Measurements from ENCODE around the gene GGT1. TPM values are rescaled to one million over a fixed set of nuclear protein-coding genes. Genes with fewer than 3 reads are reported as not detected.
"Not testable (repeated sequence)": the region's sequence is repeated elsewhere in the genome, so short reads cannot be mapped to it uniquely, and the experiment has no call there.

The GGT1 gene
- total RNA-seq, 2 experiments from 2014 or later: 32.4 to 34.9 TPM

DNA sequence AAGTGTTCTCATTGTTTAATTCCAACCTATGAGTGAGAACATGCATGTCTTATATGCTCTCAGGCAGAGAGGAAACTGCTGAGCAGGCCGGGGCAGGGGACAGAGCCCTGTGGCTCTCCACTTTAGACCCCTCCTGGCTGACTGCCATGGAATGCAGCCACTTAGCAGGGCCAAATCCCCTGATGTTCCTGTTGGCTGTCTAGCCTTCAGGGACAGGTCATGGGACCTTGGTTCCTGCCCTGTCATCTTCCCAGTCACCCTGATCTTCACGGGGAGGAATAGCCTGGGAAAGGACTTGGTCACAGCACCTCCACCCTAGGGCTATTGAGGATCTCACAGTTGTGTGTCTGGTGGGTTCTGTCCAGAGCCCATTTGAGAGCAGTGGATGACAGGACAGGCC lies 3.3 kb downstream of the GGT1 start:
- H3K9me3 Mint-ChIP-seq (ENCODE audit: low read depth); H3K27me3 Mint-ChIP-seq; POLR2A ChIA-PET; H3K36me3 Mint-ChIP-seq (ENCODE audit: low read depth); H3K4me3 Mint-ChIP-seq; DNase-seq; CTCF ChIA-PET; ATAC-seq; intact Hi-C loops (cut with DNase I, micrococcal nuclease): not testable (repeated sequence)
- Mint-ChIP-seq H3K4me1 (peaks cover 21% of the 10 kb centered on the region), H3K27ac (peak overlapping the region; percentile 63)

DNA sequence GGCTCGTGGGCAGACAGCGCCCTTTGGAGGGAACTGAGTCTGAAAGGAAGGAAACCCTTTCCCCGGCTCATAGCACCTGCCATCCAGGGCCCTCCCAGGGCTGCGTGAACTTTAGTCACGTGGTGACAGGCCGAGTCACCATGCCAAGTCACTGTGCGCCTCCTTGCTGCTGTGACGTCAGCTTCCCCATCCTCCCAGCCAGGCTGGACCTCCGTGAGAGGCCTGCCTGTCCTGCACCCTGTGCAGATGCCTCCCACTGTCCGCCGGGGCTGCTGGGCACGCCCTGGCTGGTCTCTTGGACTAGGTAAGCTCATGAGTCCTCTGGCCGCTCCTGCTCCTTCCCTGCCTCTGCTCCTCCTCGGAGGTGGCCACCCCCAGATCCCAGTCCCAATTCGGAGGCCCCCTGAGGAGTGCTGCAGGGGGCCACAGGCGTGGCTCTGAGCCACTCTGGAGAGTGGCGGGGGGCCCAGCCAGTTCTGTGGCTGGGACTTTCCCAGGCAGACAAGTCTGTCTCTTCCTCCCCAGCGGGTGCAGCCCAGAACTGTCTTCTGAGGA lies 4.5 kb downstream of the GGT1 start:
- H3K9me3 Mint-ChIP-seq (ENCODE audit: low read depth); POLR2A ChIA-PET; CTCF ChIA-PET; H3K36me3 Mint-ChIP-seq (ENCODE audit: low read depth); H3K27me3 Mint-ChIP-seq: not testable (repeated sequence)
- Mint-ChIP-seq H3K4me1 (peaks cover 21% of the 10 kb centered on the region), H3K27ac (peak overlapping the region; percentile 91), H3K4me3 (peak overlapping the region; percentile 84)
- ATAC-seq (peak; percentile 82), DNase-seq (peak; percentile 84)
- intact Hi-C loops (cut with DNase I, micrococcal nuclease): loop anchor here in 1 of 2 experiments (1.0 kb wide), 1 partner anchor 52 kb away; the partner anchor contains the start of genes GUCD1 and SNRPD3

GRCh38 chr22:24608327-24608726 lies 5.3 kb downstream of the GGT1 start:
- H3K4me3 Mint-ChIP-seq: peak overlapping the region; percentile 84
- intact Hi-C loops (cut with DNase I, micrococcal nuclease); H3K36me3 Mint-ChIP-seq (ENCODE audit: low read depth): not testable (repeated sequence)

DNA sequence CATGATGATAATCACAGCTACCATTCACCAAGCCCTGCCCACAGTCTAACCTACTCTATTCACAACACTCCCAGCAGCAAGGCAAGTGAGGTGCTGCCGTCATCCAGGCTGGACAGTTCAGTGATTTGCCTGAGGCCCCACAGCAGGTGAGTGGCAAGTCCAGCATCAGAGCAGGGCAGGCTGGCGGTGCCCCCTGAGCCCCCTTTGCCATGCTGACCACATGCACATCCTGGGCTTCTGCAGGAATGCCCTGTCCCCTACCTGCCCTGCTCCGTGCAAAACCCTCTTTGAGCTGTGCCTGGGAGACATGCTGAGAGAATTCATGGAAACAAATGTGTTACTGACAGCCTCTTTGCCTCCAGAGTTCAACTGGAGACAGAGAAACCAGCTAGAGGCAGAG lies 6.9 kb downstream of the GGT1 start:
- H3K9me3 Mint-ChIP-seq (ENCODE audit: low read depth); H3K36me3 Mint-ChIP-seq (ENCODE audit: low read depth); CTCF ChIA-PET; ATAC-seq; H3K27ac Mint-ChIP-seq; H3K4me1 Mint-ChIP-seq; POLR2A ChIA-PET; DNase-seq; H3K4me3 Mint-ChIP-seq; H3K27me3 Mint-ChIP-seq; intact Hi-C loops (cut with DNase I, micrococcal nuclease): not testable (repeated sequence)

More at GRCh38 chr22:24608327-24608726, 5.3 kb downstream of the GGT1 start:
- H3K27me3 Mint-ChIP-seq; CTCF ChIA-PET; ATAC-seq; H3K9me3 Mint-ChIP-seq (ENCODE audit: low read depth); POLR2A ChIA-PET; DNase-seq: not testable (repeated sequence)
- H3K27ac Mint-ChIP-seq: peak overlapping the region; percentile 91
- peaks cover 17% of the 10 kb centered on the region for H3K4me1 Mint-ChIP-seq

- H3K36me3 Mint-ChIP-seq (ENCODE audit: low read depth); H3K4me3 Mint-ChIP-seq; H3K9me3 Mint-ChIP-seq (ENCODE audit: low read depth); ATAC-seq; CTCF ChIA-PET; H3K27me3 Mint-ChIP-seq; H3K27ac Mint-ChIP-seq; DNase-seq; POLR2A ChIA-PET; H3K4me1 Mint-ChIP-seq; intact Hi-C loops (cut with DNase I, micrococcal nuclease): not testable (repeated sequence)
These were observed 11.8 kb downstream of the GGT1 start for GRCh38 chr22:24614794-24615193.

DNA sequence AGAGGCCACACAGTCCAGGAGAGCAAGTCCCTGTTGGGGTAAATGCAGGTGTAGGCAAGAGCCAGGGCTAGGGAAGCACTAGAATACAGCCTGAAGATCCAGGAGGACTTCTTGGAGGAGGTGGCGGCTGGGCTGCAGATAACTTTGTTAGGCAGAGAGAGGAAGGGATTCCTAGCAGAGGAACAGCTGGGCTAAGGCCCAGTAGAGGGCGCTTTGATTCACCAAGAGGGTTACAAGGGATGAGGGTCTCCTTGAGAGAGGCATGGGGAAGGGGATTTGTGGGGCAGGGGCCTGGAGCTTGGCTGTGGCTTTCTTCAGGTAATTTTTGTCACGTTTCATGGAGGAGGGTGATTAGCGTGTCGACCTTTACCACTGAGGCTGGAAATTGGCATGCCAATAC lies 18.3 kb downstream of the GGT1 start:
- H3K36me3 Mint-ChIP-seq (ENCODE audit: low read depth); ATAC-seq; H3K9me3 Mint-ChIP-seq (ENCODE audit: low read depth); intact Hi-C loops (cut with DNase I, micrococcal nuclease); DNase-seq; H3K27ac Mint-ChIP-seq; H3K4me3 Mint-ChIP-seq; POLR2A ChIA-PET; CTCF ChIA-PET; H3K4me1 Mint-ChIP-seq; H3K27me3 Mint-ChIP-seq: not testable (repeated sequence)

- intact Hi-C loops (cut with DNase I, micrococcal nuclease): not testable (repeated sequence)
These were observed 19.6 kb downstream of the GGT1 start for GRCh38 chr22:24622596-24622995.

GRCh38 chr22:24627911-24628310 lies 24.9 kb downstream of the GGT1 start:
- H3K4me1 Mint-ChIP-seq; CTCF ChIA-PET; H3K27ac Mint-ChIP-seq; ATAC-seq; H3K9me3 Mint-ChIP-seq (ENCODE audit: low read depth); intact Hi-C loops (cut with DNase I, micrococcal nuclease); H3K4me3 Mint-ChIP-seq; H3K36me3 Mint-ChIP-seq (ENCODE audit: low read depth); H3K27me3 Mint-ChIP-seq; POLR2A ChIA-PET; DNase-seq: not testable (repeated sequence)

More at GRCh38 chr22:24622596-24622995, 19.6 kb downstream of the GGT1 start:
- DNase-seq: peak; percentile 25
- H3K4me1 Mint-ChIP-seq; H3K27me3 Mint-ChIP-seq; ATAC-seq; H3K4me3 Mint-ChIP-seq; H3K36me3 Mint-ChIP-seq (ENCODE audit: low read depth); POLR2A ChIA-PET; H3K9me3 Mint-ChIP-seq (ENCODE audit: low read depth); CTCF ChIA-PET; H3K27ac Mint-ChIP-seq: not testable (repeated sequence)

- H3K27ac Mint-ChIP-seq; H3K27me3 Mint-ChIP-seq; H3K9me3 Mint-ChIP-seq (ENCODE audit: low read depth); ATAC-seq; POLR2A ChIA-PET; intact Hi-C loops (cut with DNase I, micrococcal nuclease); CTCF ChIA-PET; H3K4me1 Mint-ChIP-seq; H3K4me3 Mint-ChIP-seq; H3K36me3 Mint-ChIP-seq (ENCODE audit: low read depth): not testable (repeated sequence)
- peak; percentile 48 for DNase-seq
These were observed 26.1 kb downstream of the GGT1 start for GRCh38 chr22:24629069-24629468.

GRCh38 chr22:24630812-24631427 lies 27.9 kb downstream of the GGT1 start:
- H3K9me3 Mint-ChIP-seq (ENCODE audit: low read depth); H3K27ac Mint-ChIP-seq; H3K36me3 Mint-ChIP-seq (ENCODE audit: low read depth); DNase-seq; POLR2A ChIA-PET; CTCF ChIA-PET; H3K4me3 Mint-ChIP-seq; H3K27me3 Mint-ChIP-seq; ATAC-seq: not testable (repeated sequence)
- peaks cover 17% of the 10 kb centered on the region for H3K4me1 Mint-ChIP-seq
- intact Hi-C loops (cut with DNase I, micrococcal nuclease): loop anchor here in 1 of 2 experiments (5.0 kb wide), 1 partner anchor 126 kb away; no protein-coding TSS in a partner anchor

GRCh38 chr22:24631430-24632122 lies 28.6 kb downstream of the GGT1 start:
- ATAC-seq; H3K27ac Mint-ChIP-seq; CTCF ChIA-PET; H3K9me3 Mint-ChIP-seq (ENCODE audit: low read depth); H3K36me3 Mint-ChIP-seq (ENCODE audit: low read depth); H3K27me3 Mint-ChIP-seq; H3K4me3 Mint-ChIP-seq; DNase-seq; POLR2A ChIA-PET: not testable (repeated sequence)
- intact Hi-C loops (cut with DNase I, micrococcal nuclease): loop anchor here in 1 of 2 experiments (5.0 kb wide), 1 partner anchor 126 kb away; no protein-coding TSS in a partner anchor
- H3K4me1 Mint-ChIP-seq: peaks cover 17% of the 10 kb centered on the region

DNA sequence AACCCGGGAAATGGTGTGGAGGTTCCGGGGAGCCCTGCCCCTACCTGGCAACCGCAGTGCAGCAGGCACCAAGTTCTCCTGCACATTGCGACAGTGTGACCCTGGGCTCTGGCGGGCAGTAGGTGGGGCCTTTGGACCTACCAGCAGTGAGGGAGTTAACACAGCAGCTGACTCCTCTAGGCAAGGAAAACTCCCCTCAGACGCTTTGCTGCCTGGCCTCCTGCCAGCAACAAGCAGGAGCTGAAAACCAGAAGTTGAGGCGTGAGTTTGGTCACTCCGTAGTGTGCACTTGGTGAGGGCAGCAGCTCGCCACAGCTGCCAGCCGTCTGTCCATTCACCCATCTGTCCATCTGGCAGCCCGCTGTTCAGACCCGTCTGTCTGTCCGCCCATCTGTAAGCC lies 29.6 kb downstream of the GGT1 start:
- not testable (repeated sequence) for H3K27ac Mint-ChIP-seq; H3K36me3 Mint-ChIP-seq (ENCODE audit: low read depth)

More for the DNA sequence above, 29.6 kb downstream of the GGT1 start:
- CTCF ChIA-PET; H3K4me3 Mint-ChIP-seq; H3K27me3 Mint-ChIP-seq; DNase-seq; ATAC-seq; H3K9me3 Mint-ChIP-seq (ENCODE audit: low read depth); POLR2A ChIA-PET: not testable (repeated sequence)
- H3K4me1 Mint-ChIP-seq: peaks cover 17% of the 10 kb centered on the region
- intact Hi-C loops (cut with DNase I, micrococcal nuclease): loop anchor here in 1 of 2 experiments (5.0 kb wide), 1 partner anchor 125 kb away; no protein-coding TSS in a partner anchor
